HCT116 (cell line): ENCODE measurements around the gene RBM27.
"Not testable (repeated sequence)": the region's sequence is repeated elsewhere in the genome, so short reads cannot be mapped to it uniquely, and the experiment has no call there.

Experiments used
- CTCF ChIP-seq, 3 experiments: fragments of 200-600 bp in 1 of 3; sonication (generic) in 1 of 3; IDR thresholded peaks in 2 of 3; conservative IDR thresholded peaks in 1 of 3; 2 replicates each; pipeline ENCODE4 v1.5.1; 2012 to 2017; ENCODE audit warnings: low read depth in 2 of 3, low read length in 2 of 3, antibody characterized with exemption in 1 of 3, borderline replicate concordance in 1 of 3, control low read depth in 1 of 3, mild to moderate bottlenecking in 1 of 3, mixed read lengths in 1 of 3, mixed run types in 1 of 3, moderate library complexity in 1 of 3; ENCODE audit not compliant: insufficient read depth in 1 of 3
- EZH2 ChIP-seq: fragments of 200-600 bp; sonication (generic); IDR thresholded peaks from 2 replicates; pipeline ENCODE4 v1.6.1; 2017; ENCODE audit warnings: antibody characterized with exemption, mixed run types
- EZH2phosphoT487 ChIP-seq: fragments of 200-600 bp; IDR thresholded peaks from 2 replicates; pipeline ENCODE4 v1.6.1; 2018; ENCODE audit warnings: antibody characterized with exemption, borderline replicate concordance
- MAX ChIP-seq: IDR thresholded peaks from 2 replicates; pipeline ENCODE4 v1.6.1; 2012
- POLR2A ChIP-seq: IDR thresholded peaks from 2 replicates; pipeline ENCODE4 v1.7.0; 2011; ENCODE audit warnings: borderline replicate concordance; ENCODE audit not compliant: insufficient read depth, insufficient read length; ENCODE audit errors: extremely low read depth
- POLR2AphosphoS5 ChIP-seq: IDR thresholded peaks from 2 replicates; pipeline ENCODE4 v1.6.1; 2011; ENCODE audit warnings: mild to moderate bottlenecking, low read depth, low read length, moderate library complexity
- RAD21 ChIP-seq: IDR thresholded peaks from 2 replicates; pipeline ENCODE4 v1.6.1; 2012; ENCODE audit warnings: low read depth, mild to moderate bottlenecking
- REST ChIP-seq: IDR thresholded peaks from 2 replicates; pipeline ENCODE4 v1.6.1; 2012; ENCODE audit warnings: low read depth
- SP1 ChIP-seq: IDR thresholded peaks from 2 replicates; pipeline ENCODE4 v1.6.1; 2012; ENCODE audit warnings: low read depth
- YY1 ChIP-seq: IDR thresholded peaks from 2 replicates; pipeline ENCODE4 v1.6.1; 2011; ENCODE audit warnings: low read length, low read depth, moderate library complexity, mild to moderate bottlenecking; ENCODE audit not compliant: insufficient replicate concordance; ENCODE audit errors: extremely low read depth

GRCh38 chr5:146173049-146173448 lies 30.4 kb upstream of the RBM27 start:
- TF ChIP-seq YY1; EZH2; CTCF (IDR thresholded peaks at IDR 0.05 in 2 of 3, conservative IDR thresholded peaks at IDR 0.05 in 1 of 3; ENCODE audit: borderline replicate concordance in 1 of 3, insufficient read depth in 1 of 3, low read depth in 2 of 3, low read length in 2 of 3); POLR2A; REST; RAD21; MAX; SP1; EZH2phosphoT487; POLR2AphosphoS5: not testable (repeated sequence)
